GM19193 (cell line): ENCODE measurements around the gene KL.

Experiments used
- POLR2A ChIP-seq: IDR thresholded peaks from 4 replicates; pipeline ENCODE4 v1.6.1; 2011; ENCODE audit not compliant: insufficient read depth, insufficient read length; ENCODE audit errors: extremely low read depth

KL gene

GRCh38 chr13:33045851-33046592, 29.8 kb downstream of the KL start:
- no peak for TF ChIP-seq POLR2A

- no peak for TF ChIP-seq POLR2A
Observed at GRCh38 chr13:33050161-33050560, 33.9 kb downstream of the KL start.

DNA sequence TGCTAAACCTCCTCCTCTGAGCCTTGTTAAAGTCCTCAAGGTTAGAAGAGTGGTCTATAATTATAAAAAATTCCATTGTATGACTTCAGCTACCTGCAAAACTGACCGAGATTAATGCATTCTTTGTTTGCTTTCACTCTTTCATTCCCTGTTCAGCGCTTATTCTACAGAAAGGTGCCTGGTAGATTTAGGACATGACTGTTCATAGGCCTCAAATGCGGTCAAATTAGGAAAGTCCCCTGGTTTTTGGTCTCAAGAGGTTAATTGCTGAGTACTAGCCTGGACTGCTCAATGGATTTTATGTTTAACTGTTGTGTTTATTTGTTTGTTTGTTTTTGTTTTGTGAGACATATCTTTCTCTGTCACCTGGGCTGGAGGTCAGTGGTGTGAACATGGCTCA, 35.4 kb downstream of the KL start:
- TF ChIP-seq POLR2A, result no peak

GRCh38 chr13:33052506-33053280, 36.5 kb downstream of the KL start:
- TF ChIP-seq POLR2A, result no peak

DNA sequence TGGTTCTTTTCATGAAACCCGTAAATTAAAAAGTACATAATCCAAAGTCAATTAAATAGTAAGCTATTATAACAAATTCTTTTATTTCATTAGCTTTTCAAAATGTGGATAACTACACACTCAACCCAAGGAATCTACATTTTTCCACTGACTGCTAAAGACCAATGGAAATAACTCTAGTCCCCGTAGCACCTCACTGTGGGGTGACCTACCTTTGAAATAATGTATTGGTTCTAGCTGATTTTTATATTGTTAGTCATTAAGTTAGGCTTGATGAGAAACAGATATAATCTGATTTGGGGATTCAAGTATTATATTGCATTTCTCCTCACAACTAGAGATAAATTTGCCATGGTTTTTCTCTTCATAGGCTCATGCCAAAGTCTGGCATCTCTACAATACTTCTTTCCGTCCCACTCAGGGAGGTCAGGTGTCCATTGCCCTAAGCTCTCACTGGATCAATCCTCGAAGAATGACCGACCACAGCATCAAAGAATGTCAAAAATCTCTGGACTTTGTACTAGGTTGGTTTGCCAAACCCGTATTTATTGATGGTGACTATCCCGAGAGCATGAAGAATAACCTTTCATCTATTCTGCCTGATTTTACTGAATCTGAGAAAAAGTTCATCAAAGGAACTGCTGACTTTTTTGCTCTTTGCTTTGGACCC, 37.3 kb downstream of the KL start:
- TF ChIP-seq POLR2A, result no peak

DNA sequence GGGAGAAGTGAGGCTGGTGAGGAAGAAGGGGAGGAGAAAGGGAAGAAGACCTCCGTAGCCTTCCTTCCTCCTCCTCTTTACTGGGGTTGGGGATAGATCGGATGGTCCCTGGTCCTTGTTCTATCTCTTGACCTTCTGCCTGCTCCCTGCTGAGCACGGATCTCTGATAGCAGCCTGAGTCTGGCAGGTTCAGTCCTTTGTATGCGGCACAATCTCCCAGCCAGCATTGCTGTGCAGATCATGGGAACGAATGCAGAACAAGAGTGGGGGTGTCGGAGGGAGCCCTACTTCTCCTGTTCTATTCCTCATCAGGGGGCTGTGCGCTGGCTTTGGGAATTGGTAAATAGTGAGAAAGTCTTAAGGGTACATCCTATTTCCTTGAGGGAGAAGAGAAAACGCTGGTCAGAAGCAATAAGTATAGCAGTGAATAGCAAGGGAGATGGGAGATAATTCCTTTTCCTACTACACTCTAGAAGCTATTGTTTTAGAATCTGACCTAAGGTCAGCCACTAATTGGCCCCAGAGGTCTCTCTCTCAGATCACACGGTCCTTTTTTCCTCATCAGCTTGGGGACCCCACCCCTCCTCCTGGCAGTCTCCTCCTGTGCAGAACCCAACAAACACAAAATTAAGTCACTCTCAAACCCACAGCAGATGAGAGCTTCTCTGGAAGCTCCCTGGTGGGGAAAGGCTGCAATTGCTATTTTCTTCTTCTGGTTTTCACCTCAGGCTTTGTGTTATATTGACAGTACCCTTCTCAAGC, 41.0 kb downstream of the KL start:
- TF ChIP-seq POLR2A, result no peak

GRCh38 chr13:33058776-33059327, 42.6 kb downstream of the KL start:
- no peak for TF ChIP-seq POLR2A

- TF ChIP-seq POLR2A, result no peak
Observed at GRCh38 chr13:33060815-33061214, 44.6 kb downstream of the KL start.

DNA sequence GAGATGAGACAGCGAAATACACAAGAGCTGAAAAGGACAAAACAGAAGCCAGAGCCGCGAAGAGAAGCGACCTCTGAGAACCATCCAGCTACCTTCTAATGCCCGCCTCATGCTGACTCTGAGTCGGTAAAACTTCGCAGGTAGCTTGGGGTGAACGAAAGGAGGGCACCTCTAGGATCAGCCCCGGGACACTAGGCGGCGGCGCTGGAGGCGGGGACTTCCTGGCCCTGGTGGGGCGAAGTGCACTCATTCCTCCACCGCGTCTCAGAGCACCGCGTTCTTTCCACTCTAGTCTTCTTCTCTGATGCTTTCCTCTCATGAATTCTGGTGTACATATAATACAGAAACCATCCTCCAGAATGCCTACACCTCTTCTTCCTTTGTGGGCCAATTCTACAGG, 50.1 kb downstream of the KL start:
- no peak for TF ChIP-seq POLR2A

DNA sequence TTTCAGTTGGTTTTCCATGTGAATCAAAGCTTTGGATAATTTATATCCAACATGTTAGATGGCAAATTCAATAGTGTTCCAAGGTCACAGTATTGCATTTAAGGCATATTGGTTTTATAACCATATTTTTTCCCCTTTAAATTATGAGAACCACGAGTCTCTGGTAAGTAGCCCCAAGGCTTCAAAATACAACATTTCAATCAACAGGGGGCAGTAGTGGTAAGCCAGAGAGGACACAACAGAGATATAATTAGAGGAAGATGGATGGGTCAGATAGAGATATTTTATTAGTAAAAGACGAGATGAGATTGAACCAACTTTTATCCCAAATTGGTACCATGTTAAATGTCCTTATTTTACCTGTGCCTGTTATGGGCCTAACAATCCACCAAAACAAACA, 53.1 kb downstream of the KL start:
- no peak for TF ChIP-seq POLR2A

DNA sequence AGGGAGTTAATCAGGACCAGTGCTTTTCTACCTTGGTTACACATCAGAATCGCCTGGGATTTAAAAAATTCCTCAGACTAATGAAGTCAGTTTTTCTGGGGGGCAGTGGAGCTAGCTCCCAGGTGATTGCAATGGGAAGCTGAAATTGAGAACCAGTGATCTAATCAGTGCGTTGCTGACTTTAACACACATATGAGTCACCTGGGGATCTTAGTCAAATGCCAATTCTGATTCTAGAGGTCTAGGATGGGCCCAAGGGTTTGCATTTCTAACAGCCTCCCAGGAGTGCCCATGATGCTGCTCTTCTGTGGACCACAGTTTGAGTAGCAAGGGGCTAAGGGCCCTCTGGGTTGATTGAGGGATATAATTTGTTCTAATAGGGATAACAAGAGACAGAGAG, 54.5 kb downstream of the KL start:
- TF ChIP-seq POLR2A, result no peak

DNA sequence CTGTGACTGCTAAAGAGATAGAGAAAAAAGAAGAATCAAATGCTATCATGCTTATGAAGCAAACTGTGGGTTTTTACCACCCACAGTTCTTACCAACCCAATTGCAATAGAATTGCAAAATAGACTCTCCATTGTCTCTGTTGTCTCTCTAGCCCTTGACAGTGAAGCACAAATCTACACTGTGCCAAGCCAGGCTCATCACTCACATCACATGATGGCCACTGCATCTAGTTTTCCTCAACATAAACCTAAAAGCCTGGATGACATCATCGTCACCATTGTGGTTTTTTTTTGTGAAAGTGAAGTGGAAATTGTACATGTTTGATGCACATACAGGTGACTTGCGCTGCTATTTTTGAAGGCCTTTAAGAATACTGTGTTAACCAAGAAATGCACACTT, 56.1 kb downstream of the KL start:
- TF ChIP-seq POLR2A, result no peak

GRCh38 chr13:33072759-33073158, 56.5 kb downstream of the KL start:
- TF ChIP-seq POLR2A, result no peak

DNA sequence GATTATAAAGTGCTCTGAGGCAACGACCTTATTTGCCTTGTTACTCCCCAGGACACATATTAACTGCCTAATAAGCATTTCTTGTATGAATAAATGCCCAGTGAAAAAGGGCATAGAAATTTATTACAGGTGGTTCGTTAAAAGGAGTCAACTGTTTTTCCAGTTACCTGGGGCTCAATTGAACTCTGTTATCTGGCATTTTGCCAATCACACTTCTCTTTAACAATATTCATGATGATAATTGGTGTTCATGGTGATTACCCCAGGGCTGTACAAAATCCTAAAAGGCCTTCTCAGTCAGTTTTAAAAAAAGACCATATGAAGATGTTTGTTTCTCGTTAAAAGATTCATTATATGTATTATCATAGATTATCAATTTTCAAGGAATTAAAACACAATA, 57.1 kb downstream of the KL start:
- TF ChIP-seq POLR2A, result no peak
